NCI-H446 treated with DMSO at 0.1 percent for 48 hours (cell line): ENCODE data around the gene GIT2.
"Not testable (repeated sequence)": the region's sequence is repeated elsewhere in the genome, so short reads cannot be mapped to it uniquely, and the experiment has no call there.

Experiments
- DNase-seq: peaks from one replicate; lab custom pipeline; 2025; lab: John Stamatoyannopoulos, UW

GIT2 gene

GRCh38 chr12:109919456-109919855, 76.7 kb downstream of the GIT2 start:
- no peak for DNase-seq

GRCh38 chr12:109916045-109916444, 80.1 kb downstream of the GIT2 start:
- DNase-seq = no peak

GRCh38 chr12:109915171-109916040, 80.8 kb downstream of the GIT2 start:
- no peak for DNase-seq

GRCh38 chr12:109914461-109914860, 81.7 kb downstream of the GIT2 start:
- no peak for DNase-seq

GRCh38 chr12:109912855-109913321, 83.3 kb downstream of the GIT2 start:
- DNase-seq = no peak

- no peak for DNase-seq
Measured at GRCh38 chr12:109910969-109911348, 85.2 kb downstream of the GIT2 start.

GRCh38 chr12:109910254-109910968, 85.8 kb downstream of the GIT2 start:
- DNase-seq = no peak

GRCh38 chr12:109905301-109905700, 90.9 kb downstream of the GIT2 start:
- DNase-seq = no peak

- no peak for DNase-seq
Measured at GRCh38 chr12:109902891-109903418, 93.2 kb downstream of the GIT2 start.

GRCh38 chr12:109900752-109901580, 95.2 kb downstream of the GIT2 start:
- DNase-seq = no peak

GRCh38 chr12:109899783-109900751, 96.1 kb downstream of the GIT2 start, which contains the start of gene TCHP:
Gene TCHP (plus strand): TSS chr12:109900274. CDS start chr12:109903027, 2,753 bp downstream.
- peak; percentile 33 for DNase-seq

GRCh38 chr12:109899345-109899744, 96.8 kb downstream of the GIT2 start:
- DNase-seq = not testable (repeated sequence)

- DNase-seq = no peak
Measured at GRCh38 chr12:109897029-109897428, 99.1 kb downstream of the GIT2 start.

GRCh38 chr12:109896188-109896587, 100.0 kb downstream of the GIT2 start:
- DNase-seq = no peak

GRCh38 chr12:109894939-109895338, 101.2 kb downstream of the GIT2 start:
- DNase-seq = no peak

- no peak for DNase-seq
Measured at GRCh38 chr12:109893261-109893995, 102.7 kb downstream of the GIT2 start.

GRCh38 chr12:109892748-109893147, 103.4 kb downstream of the GIT2 start:
- no peak for DNase-seq

- DNase-seq = no peak
Measured at GRCh38 chr12:109892165-109892715, 103.9 kb downstream of the GIT2 start.

GRCh38 chr12:109891731-109892130, 104.4 kb downstream of the GIT2 start:
- not testable (repeated sequence) for DNase-seq
